ENCODE measurements around the gene TBC1D1.

TBC1D1 gene

DNA sequence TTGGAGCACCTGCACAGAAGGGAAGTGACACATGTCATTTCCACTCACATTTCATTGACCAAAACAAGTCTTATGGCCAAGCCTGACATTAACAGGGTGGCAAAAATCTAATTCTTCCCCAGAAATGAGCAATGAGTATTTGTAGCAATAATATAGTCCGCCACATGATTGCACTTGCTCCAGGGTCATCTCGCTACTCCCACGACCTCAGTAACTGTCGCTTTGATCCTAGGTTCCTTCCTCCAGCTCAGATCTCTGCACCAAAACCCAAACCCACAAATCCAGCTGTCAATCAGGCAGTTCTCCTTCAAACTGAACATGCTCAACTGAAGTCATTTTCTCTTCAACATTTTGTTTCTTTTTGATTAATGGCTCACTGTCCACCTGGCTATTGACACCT, 44.1 kb downstream of the TBC1D1 start:
- no peaks in the 10 kb centered on the region for H3K27me3 ChIP-seq (ENCODE audit: control insufficient read depth, insufficient read depth, low read length)
- no peak overlapping the region for H3K9ac ChIP-seq
- no peak overlapping the region for H3K4me2 ChIP-seq (ENCODE audit: low read length)
- TF ChIP-seq, protein P1, sequence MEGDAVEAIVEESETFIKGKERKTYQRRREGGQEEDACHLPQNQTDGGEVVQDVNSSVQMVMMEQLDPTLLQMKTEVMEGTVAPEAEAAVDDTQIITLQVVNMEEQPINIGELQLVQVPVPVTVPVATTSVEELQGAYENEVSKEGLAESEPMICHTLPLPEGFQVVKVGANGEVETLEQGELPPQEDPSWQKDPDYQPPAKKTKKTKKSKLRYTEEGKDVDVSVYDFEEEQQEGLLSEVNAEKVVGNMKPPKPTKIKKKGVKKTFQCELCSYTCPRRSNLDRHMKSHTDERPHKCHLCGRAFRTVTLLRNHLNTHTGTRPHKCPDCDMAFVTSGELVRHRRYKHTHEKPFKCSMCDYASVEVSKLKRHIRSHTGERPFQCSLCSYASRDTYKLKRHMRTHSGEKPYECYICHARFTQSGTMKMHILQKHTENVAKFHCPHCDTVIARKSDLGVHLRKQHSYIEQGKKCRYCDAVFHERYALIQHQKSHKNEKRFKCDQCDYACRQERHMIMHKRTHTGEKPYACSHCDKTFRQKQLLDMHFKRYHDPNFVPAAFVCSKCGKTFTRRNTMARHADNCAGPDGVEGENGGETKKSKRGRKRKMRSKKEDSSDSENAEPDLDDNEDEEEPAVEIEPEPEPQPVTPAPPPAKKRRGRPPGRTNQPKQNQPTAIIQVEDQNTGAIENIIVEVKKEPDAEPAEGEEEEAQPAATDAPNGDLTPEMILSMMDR (IDR thresholded peaks at IDR 0.05), result no peak
- no peaks in the 10 kb centered on the region for H3K79me2 ChIP-seq
- H3K4me3 ChIP-seq (ENCODE audit: low read depth, low read length), result no peak overlapping the region
- H3K36me3 ChIP-seq (ENCODE audit: control insufficient read depth, insufficient read depth, low read length), result no peaks in the 10 kb centered on the region
- no peaks in the 10 kb centered on the region for H3K9me3 ChIP-seq (ENCODE audit: control insufficient read depth, low read length)
- H3K4me1 ChIP-seq, result no peaks in the 10 kb centered on the region
- no peak overlapping the region for H3K27ac ChIP-seq
- no peak overlapping the region for H2AFZ ChIP-seq

DNA sequence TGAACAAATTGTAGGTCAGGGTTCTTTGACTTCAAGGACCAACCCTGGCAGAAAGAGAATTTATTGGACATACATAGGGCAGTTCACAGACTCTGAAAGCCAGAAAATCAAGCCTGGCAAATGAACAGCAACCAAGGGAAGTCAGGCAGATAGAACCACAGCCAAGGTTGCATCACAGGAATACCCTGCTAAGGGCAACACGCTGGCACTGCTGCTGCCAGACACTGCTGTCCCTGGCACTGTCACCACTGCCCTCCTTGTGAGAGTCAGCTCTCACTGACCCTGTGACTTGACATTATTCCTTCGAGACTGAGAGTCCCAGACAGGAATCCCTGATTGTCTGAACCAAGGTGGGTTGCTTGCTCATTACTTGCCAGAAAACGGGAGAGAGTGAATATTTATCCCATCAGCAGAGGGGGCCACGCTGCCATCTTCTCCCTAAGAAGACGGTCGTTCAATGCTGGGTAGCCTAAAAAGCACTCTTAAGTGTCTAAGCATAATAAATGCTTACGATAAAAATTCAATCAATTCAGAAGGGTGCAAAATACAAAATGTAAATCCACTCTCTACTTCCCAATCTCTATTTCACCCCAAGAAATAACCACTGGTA, 46.1 kb downstream of the TBC1D1 start:
- Histone ChIP-seq H3K27ac (no peak overlapping the region), H3K4me3 (ENCODE audit: low read depth, low read length) (no peak overlapping the region), H3K79me2 (no peaks in the 10 kb centered on the region), H3K4me1 (no peaks in the 10 kb centered on the region), H3K36me3 (ENCODE audit: control insufficient read depth, insufficient read depth, low read length) (no peaks in the 10 kb centered on the region), H2AFZ (no peak overlapping the region), H3K27me3 (ENCODE audit: control insufficient read depth, insufficient read depth, low read length) (no peaks in the 10 kb centered on the region), H3K9ac (no peak overlapping the region), H3K4me2 (ENCODE audit: low read length) (no peak overlapping the region), H3K9me3 (ENCODE audit: control insufficient read depth, low read length) (no peaks in the 10 kb centered on the region)
- TF ChIP-seq, protein P1 (IDR thresholded peaks at IDR 0.05), result no peak

DNA sequence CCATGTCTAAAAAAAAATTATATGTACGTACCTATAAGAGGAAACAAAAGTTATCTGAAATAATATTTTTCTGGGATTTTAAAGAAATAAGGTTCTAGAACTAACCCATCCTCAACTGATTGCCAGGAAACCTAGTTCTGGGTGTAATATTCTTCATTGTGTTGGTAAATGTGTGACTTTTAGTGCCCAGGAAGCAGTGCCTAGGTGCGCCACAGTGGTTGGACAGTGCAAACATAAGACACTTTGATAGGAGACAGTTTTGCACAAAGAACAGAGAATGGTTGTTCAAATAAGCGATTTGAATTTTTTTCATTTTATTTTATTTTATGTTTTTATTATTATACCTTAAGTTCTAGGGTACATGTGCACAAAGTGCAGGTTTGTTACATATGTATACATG, 47.3 kb downstream of the TBC1D1 start:
- Histone ChIP-seq H2AFZ (no peak overlapping the region), H3K27ac (no peak overlapping the region), H3K4me3 (ENCODE audit: low read depth, low read length) (no peak overlapping the region), H3K9me3 (ENCODE audit: control insufficient read depth, low read length) (no peaks in the 10 kb centered on the region), H3K79me2 (no peaks in the 10 kb centered on the region), H3K36me3 (ENCODE audit: control insufficient read depth, insufficient read depth, low read length) (no peaks in the 10 kb centered on the region), H3K4me2 (ENCODE audit: low read length) (no peak overlapping the region), H3K4me1 (no peaks in the 10 kb centered on the region), H3K9ac (no peak overlapping the region), H3K27me3 (ENCODE audit: control insufficient read depth, insufficient read depth, low read length) (no peaks in the 10 kb centered on the region)
- TF ChIP-seq, protein P1 (IDR thresholded peaks at IDR 0.05), result no peak

DNA sequence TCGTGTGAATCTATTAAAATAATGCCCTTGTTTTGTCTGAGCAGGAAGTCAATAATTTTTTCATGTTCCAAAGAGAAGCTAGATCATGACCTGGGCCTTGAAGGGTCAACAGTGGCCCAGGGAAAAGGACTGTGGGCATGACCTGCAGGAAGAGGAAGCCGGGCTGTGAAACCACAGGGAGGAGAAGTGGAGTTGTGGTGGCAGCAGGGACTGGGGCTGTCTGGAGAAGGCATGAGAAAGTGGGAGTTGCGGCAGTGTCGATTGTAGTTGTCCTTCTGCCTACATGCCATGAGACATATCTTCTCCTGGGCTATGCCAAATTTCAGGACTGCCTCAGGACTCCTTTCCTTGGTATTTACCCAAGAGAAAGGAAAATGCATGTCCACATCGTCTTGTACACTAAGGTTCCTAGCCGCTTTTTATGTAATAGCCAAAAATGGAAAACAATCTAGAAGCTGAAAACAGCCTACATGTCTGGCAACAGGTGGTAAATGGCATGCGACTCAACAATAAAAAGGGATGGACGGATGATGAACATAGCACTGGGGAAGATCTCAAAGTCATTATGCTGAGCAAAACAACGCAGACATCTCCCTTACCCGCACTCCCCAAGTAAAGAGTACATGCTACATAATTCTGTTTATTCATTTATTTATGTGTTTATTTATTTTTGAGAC, 55.8 kb downstream of the TBC1D1 start:
- H3K4me3 ChIP-seq (ENCODE audit: low read depth, low read length), result no peak overlapping the region
- TF ChIP-seq, protein P1 (IDR thresholded peaks at IDR 0.05), result no peak
- no peaks in the 10 kb centered on the region for H3K27me3 ChIP-seq (ENCODE audit: control insufficient read depth, insufficient read depth, low read length)
- no peak overlapping the region for H3K27ac ChIP-seq
- no peaks in the 10 kb centered on the region for H3K9me3 ChIP-seq (ENCODE audit: control insufficient read depth, low read length)
- H3K36me3 ChIP-seq (ENCODE audit: control insufficient read depth, insufficient read depth, low read length), result no peaks in the 10 kb centered on the region
- H3K9ac ChIP-seq, result no peak overlapping the region
- H3K4me2 ChIP-seq (ENCODE audit: low read length), result no peak overlapping the region
- H3K4me1 ChIP-seq, result no peaks in the 10 kb centered on the region
- no peak overlapping the region for H2AFZ ChIP-seq
- no peaks in the 10 kb centered on the region for H3K79me2 ChIP-seq

DNA sequence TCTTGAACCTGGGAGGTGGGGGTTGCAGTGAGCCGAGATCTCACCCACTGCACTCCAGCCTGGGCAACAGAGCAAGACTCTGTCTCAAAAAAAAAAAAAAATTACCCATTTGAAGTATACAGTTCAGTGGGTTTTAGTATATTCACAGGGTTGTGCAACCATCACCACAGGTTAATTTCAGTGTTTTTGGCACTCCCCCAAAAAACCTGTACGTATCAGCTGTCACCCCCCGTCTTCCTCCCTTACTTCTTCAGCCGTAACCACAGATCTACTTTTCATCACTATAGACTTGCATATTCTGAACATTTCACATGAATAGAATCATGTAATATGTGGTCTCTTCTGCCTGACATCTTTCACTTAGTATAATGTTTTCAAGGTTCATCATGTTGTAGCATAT, 57.7 kb downstream of the TBC1D1 start:
- Histone ChIP-seq H3K27ac (no peak overlapping the region), H3K4me1 (no peaks in the 10 kb centered on the region)
- TF ChIP-seq, protein P1 (IDR thresholded peaks at IDR 0.05), result no peak

More for the DNA sequence above, 57.7 kb downstream of the TBC1D1 start:
- H3K79me2 ChIP-seq, result no peaks in the 10 kb centered on the region
- no peak overlapping the region for H3K9ac ChIP-seq
- H3K36me3 ChIP-seq (ENCODE audit: control insufficient read depth, insufficient read depth, low read length), result no peaks in the 10 kb centered on the region
- H3K9me3 ChIP-seq (ENCODE audit: control insufficient read depth, low read length), result no peaks in the 10 kb centered on the region
- H3K4me3 ChIP-seq (ENCODE audit: low read depth, low read length), result no peak overlapping the region
- H2AFZ ChIP-seq, result no peak overlapping the region
- H3K4me2 ChIP-seq (ENCODE audit: low read length), result no peak overlapping the region
- H3K27me3 ChIP-seq (ENCODE audit: control insufficient read depth, insufficient read depth, low read length), result no peaks in the 10 kb centered on the region

All from parathyroid adenoma (tissue), 2 donors.